Heart right ventricle (tissue), 16 donors: ENCODE results near the gene KLHL29. TPM values are rescaled to one million over a fixed set of nuclear protein-coding genes. Genes with fewer than 3 reads are reported as not detected.
A peak's percentile ranks its signal among the peaks of the same experiment; 100 is the strongest.

Source experiments
- ATAC-seq, 8 donors: fragments of 200-7000 bp; cut with Tn5 transposase; one replicate each; pipeline ENCODE4 v1.9.1; 2020; ENCODE audit warnings: mild to moderate bottlenecking in 8 of 8, moderate library complexity in 8 of 8, moderate number of reproducible peaks in 1 of 8
- DNase-seq, 2 donors: peaks; one replicate each; pipeline ENCODE4 v3.0.0-alpha.2; 2020
- H3K27ac ChIP-seq, 10 donors: fragments of 200-600 bp; sonication (generic) in 2 of 10; one replicate each; pipeline versions ENCODE4 v1.5.0 to v1.8.0; 2020 to 2022; ENCODE audit warnings: mild to moderate bottlenecking in 3 of 10
- H3K27me3 ChIP-seq, 7 donors: fragments of 200-600 bp; one replicate each; pipeline ENCODE4 v1.8.0; 2021 to 2022; ENCODE audit warnings: mild to moderate bottlenecking in 2 of 7
- H3K36me3 ChIP-seq, 9 donors: fragments of 200-600 bp; sonication (generic) in 1 of 9; one replicate each; pipeline versions ENCODE4 v1.5.0 to v1.8.0; 2020 to 2022; ENCODE audit warnings: mild to moderate bottlenecking in 2 of 9
- H3K4me1 ChIP-seq, 9 donors: fragments of 200-600 bp; sonication (generic) in 1 of 9; one replicate each; pipeline versions ENCODE4 v1.5.0 to v1.8.0; 2020 to 2022; ENCODE audit warnings: mild to moderate bottlenecking in 4 of 9
- H3K4me3 ChIP-seq, 10 donors: fragments of 200-600 bp; sonication (generic) in 2 of 10; one replicate each; pipeline versions ENCODE4 v1.5.0 to v1.8.0; 2020 to 2022; ENCODE audit warnings: mild to moderate bottlenecking in 7 of 10, moderate library complexity in 2 of 10
- H3K9me3 ChIP-seq, 11 donors: fragments of 200-600 bp in 10 of 11; sonication (generic) in 2 of 11; one replicate each; pipeline versions ENCODE4 v1.5.0 to v1.8.0; 2013 to 2022; ENCODE audit warnings: mild to moderate bottlenecking in 2 of 11, control low read depth in 1 of 11, moderate library complexity in 1 of 11
- WGBS, 2 donors: extraction: QIAGEN DNeasy Blood & Tissue Kit; methylation state at CpG; one replicate each; pipeline ENCODE4 v1.1.7; 2013; ENCODE audit warnings: inconsistent platforms in 1 of 2; 5-methylcytosine and 5-hydroxymethylcytosine counted together
- intact Hi-C, 10 donors: fragments of 100-400 bp; cut with DNase I; formaldehyde crosslinking; loops; one replicate each; pipeline versions ENCODE4 v1.11.1 to v1.14.2; 2022
- polyA plus RNA-seq, 2 donors: library from polyadenylated mRNA; stranded (reverse); fragments of 200-250 nt; gene quantifications; one replicate each; pipeline ENCODE4 v1.2.3, GENCODE V29; 2013
- total RNA-seq, 10 donors: library from RNA; stranded (reverse); fragmentation: NEBNext Ultra II Directional in 3 of 10; extraction: Animal tissue kit (Norgen Biotek cat#: 25700) in 3 of 10; gene quantifications; one replicate each; pipeline versions ENCODE4 v1.2.1 to v1.2.4, GENCODE V29; 2021 to 2023
- TF ChIP-seq, protein P1 (sequence below), 9 donors: fragments of 200-600 bp; sonication (generic) in 2 of 9; IDR thresholded peaks; one replicate each; pipeline versions ENCODE4 v1.5.0 to v1.8.0; 2021 to 2022; ENCODE audit warnings: antibody characterized with exemption in 9 of 9, mild to moderate bottlenecking in 5 of 9, moderate library complexity in 1 of 9
- donor health status: Arrhythmogenic right ventricular cardiomyopathy.
- donor health status: ischemic (EF 13 %, LVEDD 7.1; RV severe dilation, severe dysfunction).
- donor health status: healthy with polysubstance abuse.
- donor health status: DM: no; HTN: yes; CAD: no.
- donor health status: DM: no; HTN: no; CAD: no.
- donor health status: ischemic (EF 25% LVEDD 6.9; RV normal size, moderate dysfunction).
- donor health status: ischemic (EF 25% LVEDD 5.7; RV mildly dilated, moderate dysfunction).
- donor health status: healthy.
- donor health status: DM: yes; HTN: yes; CAD: no.
- donor health status: Ischemic cardiomyopathy.
- donor health status: ischemic (EF 35%, LVEDD 5.7; RV mildly dilated, moderate dysfunction).
- donor health status: nonischemic (EF 11% LVEDD 7.7; RV severe dilation, severe dysfunction).
- donor health status: DM: yes; HTN: yes; CAD: no.
- donor health status: PGD.
- donor health status: ischemic (EF 29% LVEDD 5.4; RV normal size, mild dysfunction).
- donor health status: nonischemic (EF 23%, LVEDD 6.1; RV moderate dilation, normal function).

KLHL29 gene
- total and polyA plus RNA-seq, 12 donors, result 0.71 to 1.5 (median 1.0) TPM

DNA sequence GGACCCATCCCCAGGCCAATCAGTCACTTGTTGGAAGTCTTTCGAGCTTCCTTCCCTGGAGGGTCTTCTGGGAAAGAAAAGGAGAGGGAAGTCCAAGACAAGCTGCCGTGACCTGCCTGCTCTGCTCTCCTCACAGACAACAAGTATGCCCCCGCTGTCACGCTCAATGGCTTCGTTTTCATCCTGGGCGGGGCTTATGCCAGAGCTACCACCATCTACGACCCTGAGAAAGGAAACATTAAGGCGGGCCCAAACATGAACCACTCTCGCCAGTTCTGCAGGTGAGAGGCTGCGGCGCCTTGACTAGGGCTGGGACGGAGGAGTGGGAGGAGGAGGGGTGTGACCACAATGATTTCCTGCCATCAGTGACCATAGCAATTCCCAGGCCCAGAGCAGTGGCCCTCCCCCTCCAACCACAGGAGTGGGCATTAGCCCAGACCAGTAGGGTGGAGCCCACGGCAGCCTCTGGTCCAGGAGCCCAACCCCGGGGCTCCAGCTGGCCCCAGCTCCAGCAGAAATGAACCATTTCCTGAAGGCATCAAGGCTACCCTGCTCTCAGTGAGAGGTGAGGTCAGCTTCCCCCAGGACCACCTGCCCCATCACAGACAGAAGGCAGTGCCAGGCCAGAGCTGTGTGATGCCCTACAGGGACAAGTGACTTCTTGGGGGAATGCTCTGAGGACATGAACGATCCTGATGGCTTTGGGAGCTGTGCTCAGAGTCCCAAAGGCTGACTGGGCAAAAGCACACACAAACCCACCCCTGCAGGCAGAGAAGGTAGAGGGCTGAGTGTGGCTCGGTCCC lies 318.8 kb downstream of the KLHL29 start:
- Histone ChIP-seq H3K4me3 (no peak overlapping the region), H3K9me3 (peaks cover 0 to 4% (median 0%) of the 10 kb centered on the region in 11 donors), H3K4me1 (peaks cover 0 to 4% (median 0%) of the 10 kb centered on the region in 9 donors), H3K36me3 (peaks cover 0 to 64% (median 13%) of the 10 kb centered on the region in 9 donors), H3K27ac (no peak overlapping the region), H3K27me3 (no peaks in the 10 kb centered on the region)
- intact Hi-C loops, result no loop called here
- WGBS, 2 donors, result 80 to 87% methylated on average over 16 of the region's 16 CpGs
- DNase-seq, result peak in 1 of 2 donors; percentile 8
- no peak for ATAC-seq
- TF ChIP-seq, protein P1, sequence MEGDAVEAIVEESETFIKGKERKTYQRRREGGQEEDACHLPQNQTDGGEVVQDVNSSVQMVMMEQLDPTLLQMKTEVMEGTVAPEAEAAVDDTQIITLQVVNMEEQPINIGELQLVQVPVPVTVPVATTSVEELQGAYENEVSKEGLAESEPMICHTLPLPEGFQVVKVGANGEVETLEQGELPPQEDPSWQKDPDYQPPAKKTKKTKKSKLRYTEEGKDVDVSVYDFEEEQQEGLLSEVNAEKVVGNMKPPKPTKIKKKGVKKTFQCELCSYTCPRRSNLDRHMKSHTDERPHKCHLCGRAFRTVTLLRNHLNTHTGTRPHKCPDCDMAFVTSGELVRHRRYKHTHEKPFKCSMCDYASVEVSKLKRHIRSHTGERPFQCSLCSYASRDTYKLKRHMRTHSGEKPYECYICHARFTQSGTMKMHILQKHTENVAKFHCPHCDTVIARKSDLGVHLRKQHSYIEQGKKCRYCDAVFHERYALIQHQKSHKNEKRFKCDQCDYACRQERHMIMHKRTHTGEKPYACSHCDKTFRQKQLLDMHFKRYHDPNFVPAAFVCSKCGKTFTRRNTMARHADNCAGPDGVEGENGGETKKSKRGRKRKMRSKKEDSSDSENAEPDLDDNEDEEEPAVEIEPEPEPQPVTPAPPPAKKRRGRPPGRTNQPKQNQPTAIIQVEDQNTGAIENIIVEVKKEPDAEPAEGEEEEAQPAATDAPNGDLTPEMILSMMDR (IDR thresholded peaks at IDR 0.05), result no peak

DNA sequence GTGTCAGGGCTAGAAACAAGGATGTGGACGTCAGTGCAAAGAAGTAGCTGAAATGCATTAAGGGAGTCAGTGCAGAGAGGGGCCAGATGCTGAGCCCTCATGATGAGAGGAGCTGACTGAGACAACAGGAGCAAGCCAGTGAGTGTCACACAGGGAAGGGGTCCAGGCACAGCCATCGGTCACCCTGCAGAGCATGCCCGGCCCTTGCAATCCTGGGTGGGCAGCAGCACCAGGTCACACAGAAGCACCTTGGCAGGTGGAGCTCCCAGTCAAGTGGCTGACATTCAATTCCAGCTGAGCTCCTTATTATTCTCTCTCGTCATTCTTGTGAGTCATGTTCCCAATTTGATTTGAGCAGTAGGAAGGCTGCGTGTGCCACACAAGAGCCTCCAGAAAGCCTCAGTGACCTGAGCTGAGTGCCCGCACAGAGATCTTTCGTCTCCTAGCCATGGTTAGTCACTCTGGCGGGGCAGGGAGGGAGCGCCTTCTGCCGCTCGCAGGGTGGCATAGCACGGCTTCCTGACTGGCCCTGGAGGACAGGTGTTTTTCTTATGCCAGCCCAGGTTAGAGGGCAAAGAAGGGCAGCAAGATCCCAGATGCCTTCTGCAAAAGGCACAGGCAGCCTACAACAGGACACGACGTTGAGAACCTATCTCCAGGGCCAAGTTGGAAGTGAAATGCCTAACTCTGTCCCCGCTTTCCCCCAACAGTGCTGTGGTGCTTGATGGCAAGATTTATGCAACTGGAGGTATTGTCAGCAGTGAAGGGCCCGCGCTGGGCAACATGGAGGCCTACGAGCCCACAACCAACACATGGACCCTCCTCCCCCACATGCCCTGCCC lies 321.0 kb downstream of the KLHL29 start:
- Histone ChIP-seq H3K9me3 (no peaks in the 10 kb centered on the region), H3K4me3 (no peak overlapping the region), H3K4me1 (no peaks in the 10 kb centered on the region), H3K36me3 (peaks cover 0 to 70% (median 13%) of the 10 kb centered on the region in 9 donors), H3K27me3 (no peaks in the 10 kb centered on the region), H3K27ac (no peak overlapping the region)
- TF ChIP-seq, protein P1 (IDR thresholded peaks at IDR 0.05), result no peak
- 96% methylated on average over 18 of the region's 18 CpGs for WGBS, 2 donors
- ATAC-seq (no peak), DNase-seq (no peak)
- intact Hi-C loops, result no loop called here

DNA sequence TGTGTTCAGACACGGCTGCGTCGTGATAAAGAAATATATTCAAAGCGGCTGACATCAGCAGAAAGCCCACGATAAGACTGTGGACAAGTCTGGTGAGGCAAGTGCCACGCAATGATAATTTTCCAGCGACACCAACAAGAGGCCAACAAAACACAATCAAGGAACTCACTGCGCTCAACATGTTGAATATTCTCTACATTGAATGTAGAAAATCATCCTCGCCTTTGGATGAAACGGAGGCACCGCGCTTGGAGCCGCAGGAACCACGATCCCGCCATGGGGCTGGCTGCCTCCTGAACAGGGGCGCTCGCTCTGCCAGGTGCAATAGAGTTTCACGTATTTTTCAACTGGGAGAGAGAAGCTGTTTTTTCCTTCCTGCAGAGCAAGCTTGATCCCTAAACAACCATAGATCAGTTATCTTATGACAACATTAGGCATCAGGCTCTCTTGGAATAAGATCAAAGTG lies 321.7 kb downstream of the KLHL29 start:
- H3K27ac ChIP-seq, result no peak overlapping the region
- TF ChIP-seq, protein P1 (IDR thresholded peaks at IDR 0.05), result no peak
- no peaks in the 10 kb centered on the region for H3K27me3 ChIP-seq
- H3K36me3 ChIP-seq, result peaks cover 0 to 70% (median 13%) of the 10 kb centered on the region in 9 donors
- no peak for DNase-seq
- intact Hi-C loops, result no loop called here
- H3K9me3 ChIP-seq, result no peaks in the 10 kb centered on the region
- peaks cover 0 to under 1% (median 0%) of the 10 kb centered on the region in 9 donors for H3K4me1 ChIP-seq
- no peak for ATAC-seq
- 94 to 95% methylated on average over 18 of the region's 18 CpGs for WGBS, 2 donors
- no peak overlapping the region for H3K4me3 ChIP-seq

DNA sequence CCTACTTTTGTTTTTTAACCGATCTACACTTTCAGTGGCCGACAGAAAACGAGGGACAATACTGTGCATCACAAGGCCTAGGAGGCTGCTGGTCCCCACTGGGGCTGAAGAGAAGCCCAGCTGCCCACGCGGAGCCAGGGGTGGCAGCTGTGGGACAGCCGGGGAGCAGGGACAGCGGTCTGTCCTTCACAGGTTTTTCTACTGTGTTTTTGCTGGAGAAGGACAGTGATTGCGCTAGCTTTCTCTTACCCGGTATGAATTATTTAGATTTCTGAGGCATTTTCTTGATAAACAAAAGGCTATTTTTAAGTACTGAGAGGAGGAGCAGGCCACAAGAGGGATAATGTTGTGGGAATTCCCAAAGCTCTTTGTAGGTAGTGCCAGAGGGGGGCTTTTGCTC lies 322.1 kb downstream of the KLHL29 start:
- TF ChIP-seq, protein P1 (IDR thresholded peaks at IDR 0.05), result no peak
- Histone ChIP-seq H3K27ac (no peak overlapping the region), H3K27me3 (no peaks in the 10 kb centered on the region), H3K4me1 (peaks cover 0 to 5% (median 0%) of the 10 kb centered on the region in 9 donors), H3K9me3 (no peaks in the 10 kb centered on the region), H3K36me3 (peaks cover 0 to 70% (median 13%) of the 10 kb centered on the region in 9 donors), H3K4me3 (no peak overlapping the region)
- 73 to 82% methylated on average over 9 of the region's 9 CpGs for WGBS, 2 donors
- ATAC-seq (no peak), DNase-seq (no peak)
- intact Hi-C loops, result no loop called here
